NCI-H2029 treated with DMSO at 0.1 percent for 48 hours (cell line): ENCODE results near the gene PHF13.
A peak's percentile ranks its signal among the peaks of the same experiment; 100 is the strongest.

Experiments
- DNase-seq: peaks from one replicate; lab custom pipeline; 2025; lab: John Stamatoyannopoulos, UW

The PHF13 gene

DNA sequence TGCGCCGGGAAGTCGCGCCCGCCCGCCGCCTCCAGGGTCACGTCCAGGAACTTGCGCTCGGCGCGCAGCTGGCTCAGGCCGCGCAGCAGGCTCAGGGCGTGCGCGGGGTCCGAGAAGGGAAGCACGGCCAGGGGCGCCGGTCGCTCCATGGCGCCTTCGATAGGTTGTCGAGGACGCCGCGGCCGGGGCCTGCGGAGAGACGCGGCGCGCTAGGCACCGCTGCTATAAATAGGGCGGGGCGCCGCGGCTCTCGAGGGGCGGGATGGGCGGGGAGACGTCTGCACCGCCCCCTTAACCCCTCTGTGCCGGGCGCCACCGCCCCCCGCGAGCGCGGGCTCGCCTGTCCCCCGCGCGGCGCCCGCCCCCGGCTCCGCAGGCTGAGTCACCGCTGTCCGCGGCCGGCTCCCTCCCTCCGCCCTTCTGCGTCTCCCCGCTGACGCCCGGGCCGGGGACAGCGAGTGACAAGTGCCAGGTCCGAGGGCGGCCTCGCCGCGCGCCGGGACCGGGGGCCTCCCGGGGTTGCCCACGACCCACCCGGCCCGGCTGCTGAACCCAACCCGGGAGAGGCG, 10.8 kb upstream of the PHF13 start, which contains the start of gene KLHL21:
KLHL21 (minus strand) TSS at position 201 of the 569 bp plus-strand sequence; CDS start at position 149, 52 bp downstream.
- peak; percentile 23 for DNase-seq

DNA sequence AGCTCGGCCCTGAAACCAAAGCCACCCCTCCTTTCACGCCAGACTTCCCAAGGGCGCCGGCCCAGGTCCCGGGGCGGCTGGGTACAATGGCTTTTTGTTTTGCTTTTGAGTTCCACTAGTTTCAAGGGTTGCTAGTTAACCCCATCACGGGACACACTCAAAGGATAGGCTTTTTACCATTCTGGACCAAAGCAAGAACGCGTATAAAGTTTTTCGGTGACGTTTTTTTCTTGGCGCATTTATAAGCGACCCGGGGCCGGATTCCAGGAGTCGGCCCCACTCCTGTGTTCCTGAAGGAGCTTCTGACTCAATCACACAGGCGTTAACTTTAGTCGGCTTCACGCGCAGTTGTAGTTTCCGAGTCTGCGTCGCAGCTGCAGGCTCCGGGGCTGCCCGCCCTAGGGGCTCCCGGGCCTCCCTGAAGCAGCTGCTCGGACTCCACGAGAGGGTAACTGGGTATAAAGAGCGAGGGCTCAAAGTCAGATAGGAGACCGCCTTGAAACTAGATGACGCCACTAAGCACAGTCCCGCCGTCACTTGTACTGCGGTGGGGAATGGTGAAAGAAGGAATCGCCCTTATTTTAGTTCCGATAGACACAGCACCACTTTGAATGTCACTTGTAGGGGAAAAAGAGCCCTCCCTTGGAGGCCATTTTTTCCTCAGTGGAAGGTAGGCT, 10.2 kb upstream of the PHF13 start:
- no peak for DNase-seq

DNA sequence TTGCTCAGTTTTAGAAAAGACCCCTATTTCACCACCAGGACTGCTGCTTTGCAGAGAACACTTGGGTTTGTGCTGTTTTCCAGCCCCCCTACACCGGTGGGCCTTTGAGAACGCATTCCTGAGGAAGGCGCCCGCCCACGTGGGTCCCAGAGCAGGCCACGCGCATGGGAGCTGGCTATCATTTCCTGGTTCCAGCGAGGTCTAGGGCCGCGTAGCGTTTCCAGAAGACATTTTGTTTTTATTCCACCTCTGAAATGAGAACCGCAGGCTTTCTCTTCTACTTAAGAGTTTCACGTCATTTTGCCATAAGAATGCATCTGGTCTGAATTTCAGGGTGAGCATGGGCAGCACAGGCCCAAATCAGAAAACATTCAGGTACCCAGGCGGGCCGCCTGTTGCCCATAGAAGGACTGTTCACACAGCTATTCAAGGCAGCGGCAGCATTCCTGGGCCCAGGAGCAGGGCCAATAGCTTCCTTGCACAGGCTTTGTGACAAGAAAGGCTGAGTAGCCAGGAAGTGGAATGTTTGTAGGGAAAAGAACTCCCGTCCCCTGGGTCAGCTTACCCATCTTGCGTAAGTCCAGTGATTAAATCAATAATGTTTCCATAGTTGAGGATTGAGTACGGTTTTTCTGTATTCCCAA, 9.5 kb upstream of the PHF13 start:
- no peak for DNase-seq

DNA sequence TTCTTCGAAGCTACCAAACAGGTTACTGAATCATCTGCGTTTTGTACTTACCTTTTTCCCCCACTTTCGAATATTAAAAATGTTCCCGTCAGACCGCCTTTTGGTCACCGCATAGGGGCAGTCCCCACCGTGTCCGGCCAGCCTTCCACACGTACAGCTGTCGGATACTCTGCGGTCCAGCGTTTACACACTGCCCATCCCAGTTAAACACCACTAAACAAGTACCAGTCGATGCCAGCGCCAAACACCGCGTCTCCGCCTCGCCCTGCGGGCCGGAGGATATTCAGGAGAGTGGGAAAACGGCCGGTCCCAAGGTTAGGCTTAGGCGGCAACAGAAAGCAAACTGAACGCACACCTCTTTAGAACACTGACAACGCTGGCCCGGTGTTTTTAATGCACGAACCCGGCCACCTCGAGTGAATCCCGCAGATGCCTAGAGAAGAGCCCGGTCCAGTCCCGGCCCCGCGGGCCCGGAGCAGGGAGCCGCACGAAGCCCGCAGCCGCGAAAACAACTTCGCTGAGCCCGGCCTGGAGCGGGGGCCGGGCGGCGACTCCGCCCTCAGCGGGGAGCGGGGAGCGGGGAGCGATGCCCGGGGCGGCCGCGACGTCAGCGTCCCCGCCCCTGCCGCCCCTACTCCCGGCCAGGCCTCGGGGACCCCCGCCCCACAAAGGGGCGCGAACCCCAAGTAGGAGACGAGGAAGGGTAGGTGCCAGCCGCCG, 730 bp upstream of the PHF13 start:
- DNase-seq = no peak

DNA sequence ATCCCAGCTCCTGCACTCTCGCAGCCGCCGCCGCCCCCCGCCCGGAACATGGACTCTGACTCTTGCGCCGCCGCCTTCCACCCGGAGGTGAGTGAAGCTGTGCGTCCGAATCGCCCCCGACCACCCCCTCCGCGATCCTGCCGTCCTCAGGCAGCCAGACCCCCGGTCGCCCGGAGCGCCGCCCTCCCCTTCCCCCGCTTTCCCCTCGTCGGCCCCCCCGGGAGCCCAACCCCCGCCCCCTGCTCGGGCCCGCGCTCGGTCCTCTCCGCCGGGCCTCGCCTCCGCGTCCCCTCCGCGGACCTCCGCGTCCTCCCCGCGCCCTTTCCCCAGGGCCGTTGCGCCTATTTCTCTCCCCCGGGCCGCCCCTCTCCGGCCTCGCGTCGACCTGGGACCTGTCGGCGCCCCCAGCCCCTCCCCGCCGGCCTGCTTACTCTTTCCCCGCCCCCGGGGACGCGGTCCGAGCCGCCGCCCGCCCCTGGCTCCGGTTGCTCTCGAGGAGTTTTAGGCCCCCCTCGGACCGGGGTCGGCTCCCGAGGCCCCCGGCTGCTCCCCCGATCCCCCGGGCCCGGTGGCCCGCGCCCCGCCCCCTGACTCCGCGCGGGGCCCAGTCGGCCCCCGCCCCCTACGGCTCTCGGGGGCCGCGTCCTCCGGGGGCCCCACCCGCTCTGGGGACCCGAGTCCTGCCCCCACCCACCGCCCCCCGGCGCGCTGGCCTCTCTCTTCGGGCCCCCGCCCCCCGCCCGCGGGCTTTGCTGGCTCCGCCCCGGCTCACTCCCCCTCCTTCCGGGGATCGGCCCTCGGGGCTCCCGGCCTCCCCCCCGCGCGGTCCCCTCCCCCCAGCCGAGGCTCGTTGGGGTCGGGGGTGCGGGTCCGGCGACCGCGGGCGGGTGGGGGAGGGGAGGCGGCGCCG, 743 bp downstream of the PHF13 start:
- no peak for DNase-seq

DNA sequence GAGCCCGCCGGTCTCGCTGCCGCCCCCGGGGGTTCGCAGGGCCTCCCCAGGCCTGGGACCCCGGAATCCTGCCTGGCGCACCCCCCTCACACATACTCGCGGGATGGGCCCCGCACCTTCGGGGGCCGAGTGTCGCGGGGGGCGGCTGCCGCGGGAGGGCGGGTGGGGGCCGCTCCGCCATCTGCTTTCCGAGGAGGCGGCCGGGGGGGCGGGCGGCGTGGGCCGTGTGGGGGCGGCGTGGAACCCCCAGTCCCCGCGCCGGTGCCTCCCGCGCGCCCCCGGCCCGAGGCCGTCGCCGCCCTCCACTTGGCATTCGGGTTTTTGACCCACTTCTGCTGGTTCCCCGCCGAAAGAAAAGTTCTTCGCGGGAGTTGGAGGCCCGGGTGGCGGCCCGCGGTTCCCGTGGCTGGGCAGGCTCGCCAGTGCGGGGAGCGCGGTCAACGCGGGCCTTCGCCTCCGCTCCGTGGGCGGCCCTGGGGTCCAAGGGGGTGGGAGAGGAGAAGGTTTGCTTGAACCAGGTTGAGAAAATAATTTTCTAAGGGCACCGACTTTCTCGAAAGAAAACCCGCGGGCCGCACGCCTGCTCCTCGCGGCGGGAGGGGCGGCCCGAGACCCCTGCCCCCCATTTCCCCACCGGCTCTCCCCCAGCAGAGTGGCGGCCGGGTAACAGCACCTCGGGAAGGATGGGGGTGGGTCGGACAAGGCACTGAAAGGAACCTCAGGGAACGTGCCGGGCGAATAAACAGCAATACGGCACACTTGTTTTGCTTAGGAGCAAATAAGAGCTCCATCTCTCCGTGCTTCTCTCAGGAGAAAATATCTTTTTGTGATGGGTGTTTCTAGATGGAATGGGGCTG, 1.6 kb downstream of the PHF13 start:
- DNase-seq = no peak

DNA sequence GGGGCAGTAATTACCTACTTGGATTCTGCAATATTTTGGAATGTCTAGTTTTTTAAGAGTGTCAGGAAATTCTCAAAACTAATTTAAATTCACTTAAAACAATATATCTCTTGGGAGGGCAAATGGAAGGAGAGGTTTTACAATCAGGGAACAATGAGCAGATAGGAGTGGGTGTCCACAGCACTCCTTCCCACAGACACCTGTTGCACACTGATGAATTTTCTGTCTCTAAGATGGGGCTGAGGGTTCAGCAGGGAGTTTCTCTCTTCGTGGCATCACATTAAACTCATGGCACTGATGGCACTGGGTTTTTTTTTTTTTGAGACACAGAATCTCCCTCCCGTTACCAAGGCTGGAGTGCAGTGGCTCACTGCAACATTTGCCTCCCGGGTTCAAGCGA, 5.5 kb downstream of the PHF13 start:
- DNase-seq = no peak

DNA sequence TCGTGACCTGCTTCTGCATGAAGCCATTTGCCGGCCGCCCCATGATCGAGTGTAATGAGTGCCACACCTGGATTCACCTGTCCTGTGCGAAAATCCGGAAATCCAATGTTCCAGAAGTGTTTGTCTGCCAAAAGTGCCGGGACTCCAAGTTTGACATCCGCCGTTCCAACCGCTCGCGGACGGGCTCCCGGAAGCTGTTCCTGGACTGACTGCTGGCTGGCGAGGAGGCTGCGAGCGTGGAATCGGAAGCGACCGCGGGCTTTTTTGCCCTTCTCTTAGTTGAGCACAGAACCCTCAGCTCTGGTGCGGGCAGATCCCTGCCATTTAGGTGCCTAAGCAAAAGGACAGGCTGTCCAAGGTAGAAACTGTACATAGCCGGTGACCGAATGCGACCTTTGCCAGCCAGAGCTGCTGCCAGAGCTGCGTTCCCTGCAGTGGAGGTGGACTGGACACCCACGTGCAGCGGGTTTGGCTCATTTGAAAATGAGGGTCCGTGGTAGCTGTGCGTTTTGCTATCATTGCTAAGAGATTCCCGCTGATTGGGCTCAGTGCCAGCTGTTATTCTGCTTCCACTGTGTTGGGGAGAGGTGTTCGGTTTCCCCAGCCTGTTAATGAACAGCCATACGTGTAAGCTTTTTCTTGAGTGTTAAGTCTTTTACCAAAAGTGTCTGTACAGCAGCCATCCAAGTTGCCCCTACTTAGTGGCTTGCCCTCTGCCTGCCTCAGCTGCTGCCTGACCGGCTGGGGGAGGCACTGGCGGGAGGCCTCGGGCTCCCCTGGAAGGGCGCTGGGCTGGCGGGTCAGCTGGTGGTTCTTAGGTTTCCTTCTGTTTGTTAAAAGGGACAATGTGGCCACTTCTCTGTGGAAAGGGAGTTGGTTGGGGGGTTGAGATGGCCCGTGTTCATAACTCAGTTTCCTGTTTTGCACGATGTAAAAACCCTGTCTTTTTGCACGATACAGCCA, 8.2 kb downstream of the PHF13 start:
- DNase-seq = no peak

DNA sequence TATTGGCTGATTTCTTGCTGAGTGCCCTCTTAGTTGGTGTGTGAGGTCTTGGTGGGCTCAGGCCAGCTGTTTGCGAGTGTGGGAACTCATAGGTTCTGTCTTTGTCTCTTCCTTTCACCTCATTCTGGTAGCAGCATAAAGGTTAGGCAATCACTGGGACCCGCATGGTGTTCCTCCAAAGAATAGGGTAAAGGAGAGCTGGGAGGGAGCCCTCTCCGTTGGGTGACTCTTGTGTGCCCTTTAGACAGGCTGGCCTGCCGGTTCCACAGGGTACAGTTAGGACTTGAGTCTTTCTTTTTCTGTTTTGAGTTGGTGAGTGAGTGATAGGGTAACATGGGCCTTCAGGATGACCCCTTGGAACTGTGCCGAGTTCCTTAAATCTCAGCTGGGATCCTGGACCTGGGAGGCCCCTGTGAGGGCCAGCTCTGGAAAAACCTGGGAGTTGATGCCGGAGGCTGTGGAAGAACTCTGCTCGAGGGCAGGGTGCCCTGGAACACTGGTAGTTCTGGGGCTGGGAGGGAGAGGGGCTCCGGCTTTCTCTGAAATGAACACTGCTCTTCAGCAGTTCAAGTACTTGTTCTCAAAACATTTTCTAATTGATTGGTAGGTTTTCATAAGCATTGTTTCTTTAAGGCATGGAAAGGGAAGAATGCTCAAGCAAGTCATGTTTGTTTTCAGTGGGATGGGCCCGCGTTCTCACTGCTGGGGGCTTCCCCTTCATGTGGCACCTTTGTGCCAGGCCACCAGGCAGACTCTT, 9.0 kb downstream of the PHF13 start:
- no peak for DNase-seq

DNA sequence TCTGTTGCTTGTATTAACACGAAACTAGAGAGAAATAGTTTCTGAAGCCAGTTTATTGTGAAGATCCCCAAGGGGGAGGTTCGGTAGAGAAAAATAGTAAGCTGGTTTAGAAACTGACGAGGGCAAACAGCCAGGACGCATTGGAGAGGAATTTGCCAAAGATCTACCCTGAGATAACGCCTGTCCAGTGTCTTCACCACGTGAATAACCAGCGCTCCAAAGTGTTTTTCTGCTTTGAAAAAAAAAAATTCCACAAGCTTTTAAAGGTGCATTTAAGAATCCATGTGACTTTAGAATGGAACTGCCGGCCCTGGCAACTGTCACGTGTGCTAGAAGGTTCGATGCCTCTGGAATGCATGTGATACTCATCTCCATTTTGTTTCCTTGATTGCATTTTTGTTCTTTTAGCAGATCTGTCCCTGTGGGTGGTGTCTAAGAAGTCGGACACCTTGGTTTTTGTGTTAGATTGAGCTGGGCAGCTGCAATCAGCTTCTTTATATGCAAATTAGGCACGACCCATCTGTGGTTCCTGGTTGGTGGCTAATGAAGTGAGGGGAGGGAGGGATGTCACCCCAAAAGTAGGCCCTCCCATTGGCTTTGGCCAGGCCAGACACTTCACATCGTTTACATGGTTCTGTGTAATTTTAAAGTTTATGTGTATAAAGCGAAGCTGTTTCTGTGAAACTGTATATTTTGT, 9.9 kb downstream of the PHF13 start:
- DNase-seq = no peak

DNA sequence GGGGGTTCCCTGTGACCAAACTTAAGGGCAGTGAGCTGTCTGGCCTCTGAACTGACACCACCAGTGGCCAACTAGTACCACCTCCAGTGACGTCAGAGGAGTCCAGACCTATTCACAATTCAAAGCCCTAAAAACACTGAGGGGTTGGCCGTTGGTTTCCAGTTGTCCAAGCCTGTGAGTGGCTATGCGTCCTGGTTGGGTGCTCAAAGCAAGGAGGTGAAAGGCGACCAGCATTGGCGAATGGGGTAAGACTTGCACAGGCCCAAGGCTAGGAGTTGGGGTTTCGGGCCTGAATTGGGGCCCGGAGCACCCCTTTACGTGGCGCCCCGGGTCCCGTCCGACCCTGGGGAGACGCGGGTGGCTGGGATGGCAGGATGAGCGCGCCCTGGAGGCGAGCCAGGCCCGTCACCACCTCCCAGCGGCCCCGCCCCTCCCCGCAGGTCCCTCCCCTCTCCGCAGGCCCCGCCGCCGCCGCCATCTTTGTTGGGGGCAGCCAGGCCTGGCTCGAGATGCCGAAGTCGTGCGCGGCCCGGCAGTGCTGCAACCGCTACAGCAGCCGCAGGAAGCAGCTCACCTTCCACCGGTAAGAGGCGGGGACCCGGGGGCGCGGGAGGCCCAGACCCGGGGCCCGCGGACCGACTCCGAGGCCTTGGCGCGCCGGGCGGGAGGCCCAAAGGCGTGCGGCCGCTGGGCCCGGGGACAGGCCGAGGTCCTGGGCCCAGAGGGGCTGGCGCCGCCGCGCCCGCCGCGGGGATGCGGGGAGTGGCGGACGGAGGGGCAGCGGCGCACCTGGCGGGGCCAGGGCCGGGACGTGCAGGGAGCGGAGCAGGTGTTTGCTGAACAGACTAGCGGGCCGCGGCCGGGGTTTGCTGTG, 11.4 kb downstream of the PHF13 start, which contains the start of gene THAP3:
THAP3 (plus strand) TSS at position 159 of the 874 bp plus-strand sequence; CDS start at position 510, 351 bp downstream.
- DNase-seq = peak; percentile 16

DNA sequence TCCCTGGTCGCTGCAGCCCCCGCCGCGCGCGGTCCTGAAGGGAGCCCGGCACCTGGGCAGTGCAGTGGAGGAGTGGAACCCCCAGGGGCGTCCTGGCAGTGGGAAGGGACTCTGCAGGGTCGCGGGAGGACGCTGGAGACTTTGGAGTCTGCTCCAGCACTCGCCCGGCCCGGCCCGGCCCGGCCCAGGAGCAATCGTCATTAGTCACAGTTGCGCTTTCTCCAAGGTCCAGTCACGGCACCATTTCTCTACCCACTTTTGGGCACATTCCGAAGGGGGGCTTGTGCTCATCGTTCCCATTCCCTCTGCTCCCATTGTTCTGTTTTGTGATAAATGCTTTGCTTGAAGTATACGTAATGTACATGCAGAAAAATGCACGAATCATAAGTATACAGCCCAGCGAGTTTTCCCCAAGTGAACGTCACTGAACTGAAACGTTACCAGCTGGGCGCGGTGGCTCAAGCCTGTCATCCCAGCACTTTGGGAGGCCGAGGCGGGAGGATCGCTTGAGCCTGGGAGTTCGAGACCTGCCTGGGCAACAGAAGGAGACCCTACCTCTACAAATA, 12.1 kb downstream of the PHF13 start:
- DNase-seq = no peak

DNA sequence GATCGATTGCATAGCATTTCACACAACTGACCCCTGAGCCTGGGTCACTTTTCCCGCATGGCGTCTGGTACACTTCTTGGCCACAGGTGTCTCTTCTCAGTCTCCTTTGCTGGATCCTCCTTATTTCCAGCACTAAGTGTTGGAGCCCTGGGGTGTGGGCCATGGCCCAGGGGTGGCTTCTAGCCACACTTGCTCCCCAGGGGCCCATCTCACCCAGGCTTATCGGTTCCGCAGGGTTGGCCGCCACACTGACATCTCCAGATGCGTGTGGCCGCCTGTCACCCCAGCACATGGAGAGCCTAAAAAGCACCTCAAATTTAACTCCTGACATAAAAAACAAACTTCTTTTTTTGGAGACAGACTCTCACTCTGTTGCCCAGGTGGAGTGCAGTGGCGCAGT, 13.5 kb downstream of the PHF13 start:
- DNase-seq = no peak

DNA sequence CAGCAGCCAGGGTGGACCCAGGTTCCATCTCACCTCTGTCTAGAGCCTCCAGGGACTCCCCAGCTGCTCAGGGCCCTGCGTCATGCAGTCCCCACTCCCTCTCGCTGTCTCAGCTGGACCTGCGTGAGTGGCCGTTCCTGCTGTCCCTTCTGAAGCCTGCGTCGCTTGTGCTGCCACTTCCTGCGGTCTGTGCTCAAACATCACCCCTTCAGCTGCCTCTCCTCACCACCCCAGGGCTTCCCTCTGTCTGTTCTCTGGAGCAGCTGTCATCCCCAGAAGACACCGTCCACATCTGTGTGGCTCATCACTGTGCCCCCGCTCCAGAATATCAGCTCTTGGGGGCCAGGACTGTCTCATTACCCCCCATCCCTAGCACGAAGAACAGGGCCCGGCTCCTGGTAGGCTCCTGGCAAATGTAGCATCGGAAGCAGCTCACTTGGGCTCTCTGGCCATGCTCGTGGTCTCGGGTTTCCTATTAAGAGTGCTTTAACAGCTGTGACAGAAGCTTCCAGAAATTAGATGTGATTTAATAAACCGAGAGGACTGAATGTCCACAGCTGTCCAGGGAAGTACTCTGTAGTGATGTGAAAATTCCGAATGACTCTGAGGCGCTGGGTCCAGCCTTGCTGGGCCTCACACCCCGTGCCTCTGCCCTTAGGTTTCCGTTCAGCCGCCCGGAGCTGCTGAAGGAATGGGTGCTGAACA, 14.5 kb downstream of the PHF13 start:
- no peak for DNase-seq

DNA sequence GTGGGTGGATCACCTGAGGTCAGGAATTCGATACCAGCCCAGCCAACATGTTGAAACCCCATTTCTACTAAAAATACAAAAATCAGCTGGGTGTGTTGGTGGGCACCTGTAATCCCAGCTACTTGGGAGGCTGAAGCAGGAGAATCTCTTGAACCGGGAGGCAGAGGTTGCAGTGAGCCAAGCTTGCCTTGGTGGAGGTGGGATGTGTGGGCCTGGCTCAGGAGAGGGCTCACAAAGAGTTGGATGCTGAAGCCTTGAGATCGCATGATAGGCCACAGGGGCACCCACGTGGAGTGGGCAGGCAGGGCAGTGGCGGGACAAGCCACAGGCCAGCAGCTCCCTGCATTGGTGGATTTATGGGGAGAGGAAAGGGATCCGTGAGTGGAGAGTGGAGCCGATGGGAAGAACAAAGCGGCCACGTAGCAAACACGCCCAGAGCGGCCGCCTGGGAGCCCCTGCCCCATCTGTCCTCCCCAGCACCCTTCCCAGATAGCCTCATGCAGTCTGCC, 15.5 kb downstream of the PHF13 start:
- DNase-seq = no peak

DNA sequence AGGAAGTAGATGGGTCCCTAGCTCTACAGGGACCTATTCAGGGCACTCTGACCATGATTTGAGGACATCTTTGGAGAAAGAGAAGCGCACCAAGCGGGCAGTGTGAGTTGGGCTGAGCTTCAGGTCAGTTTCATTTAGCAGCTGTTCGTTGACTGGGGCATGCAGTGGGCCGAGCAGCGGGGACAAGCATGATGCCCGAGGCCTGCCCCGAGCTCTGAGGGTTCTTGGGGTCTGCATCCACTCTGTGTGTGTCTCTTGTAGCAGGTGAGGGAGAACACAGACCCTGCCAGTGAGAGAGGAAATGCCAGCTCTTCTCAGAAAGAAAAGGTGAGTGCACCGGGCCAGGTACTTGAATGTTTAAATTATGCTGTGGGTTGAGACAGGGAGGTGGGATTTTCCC, 16.5 kb downstream of the PHF13 start:
- DNase-seq = no peak
